ENCODE data around the gene IFITM2.

DNA sequence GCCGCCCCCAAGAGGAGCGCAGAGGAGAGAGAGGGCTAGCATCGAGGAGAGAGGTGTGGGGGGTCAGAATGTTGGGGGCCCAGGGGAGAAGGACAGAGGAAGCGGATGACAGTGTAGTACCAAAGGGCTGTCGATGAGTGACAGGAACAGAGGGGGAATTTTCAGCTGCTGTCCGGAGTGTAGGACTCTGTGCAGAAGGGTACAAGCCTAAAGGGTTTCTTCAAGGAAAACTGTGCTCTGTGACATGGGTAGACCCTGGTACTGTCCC is 34.8 kb upstream of the IFITM2 start:
- TF ChIP-seq, protein P1, sequence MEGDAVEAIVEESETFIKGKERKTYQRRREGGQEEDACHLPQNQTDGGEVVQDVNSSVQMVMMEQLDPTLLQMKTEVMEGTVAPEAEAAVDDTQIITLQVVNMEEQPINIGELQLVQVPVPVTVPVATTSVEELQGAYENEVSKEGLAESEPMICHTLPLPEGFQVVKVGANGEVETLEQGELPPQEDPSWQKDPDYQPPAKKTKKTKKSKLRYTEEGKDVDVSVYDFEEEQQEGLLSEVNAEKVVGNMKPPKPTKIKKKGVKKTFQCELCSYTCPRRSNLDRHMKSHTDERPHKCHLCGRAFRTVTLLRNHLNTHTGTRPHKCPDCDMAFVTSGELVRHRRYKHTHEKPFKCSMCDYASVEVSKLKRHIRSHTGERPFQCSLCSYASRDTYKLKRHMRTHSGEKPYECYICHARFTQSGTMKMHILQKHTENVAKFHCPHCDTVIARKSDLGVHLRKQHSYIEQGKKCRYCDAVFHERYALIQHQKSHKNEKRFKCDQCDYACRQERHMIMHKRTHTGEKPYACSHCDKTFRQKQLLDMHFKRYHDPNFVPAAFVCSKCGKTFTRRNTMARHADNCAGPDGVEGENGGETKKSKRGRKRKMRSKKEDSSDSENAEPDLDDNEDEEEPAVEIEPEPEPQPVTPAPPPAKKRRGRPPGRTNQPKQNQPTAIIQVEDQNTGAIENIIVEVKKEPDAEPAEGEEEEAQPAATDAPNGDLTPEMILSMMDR (conservative IDR thresholded peaks at IDR 0.05; ENCODE audit: low read depth, low read length) = no peak
- TF ChIP-seq RCOR1 (IDR thresholded peaks at IDR 0.05; ENCODE audit: insufficient replicate concordance, low read length) (no peak), POLR2A (IDR thresholded peaks at IDR 0.05; ENCODE audit: low read depth, low read length) (no peak), RAD21 (IDR thresholded peaks at IDR 0.05; ENCODE audit: low read length) (no peak), MXI1 (IDR thresholded peaks at IDR 0.05; ENCODE audit: borderline replicate concordance, low read depth, low read length) (no peak), SMC3 (IDR thresholded peaks at IDR 0.05; ENCODE audit: low read depth, low read length) (no peak)
- TF ChIP-seq, protein P2, sequence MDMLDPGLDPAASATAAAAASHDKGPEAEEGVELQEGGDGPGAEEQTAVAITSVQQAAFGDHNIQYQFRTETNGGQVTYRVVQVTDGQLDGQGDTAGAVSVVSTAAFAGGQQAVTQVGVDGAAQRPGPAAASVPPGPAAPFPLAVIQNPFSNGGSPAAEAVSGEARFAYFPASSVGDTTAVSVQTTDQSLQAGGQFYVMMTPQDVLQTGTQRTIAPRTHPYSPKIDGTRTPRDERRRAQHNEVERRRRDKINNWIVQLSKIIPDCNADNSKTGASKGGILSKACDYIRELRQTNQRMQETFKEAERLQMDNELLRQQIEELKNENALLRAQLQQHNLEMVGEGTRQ (IDR thresholded peaks at IDR 0.05; ENCODE audit: low read depth, low read length) = no peak

Measured in IMR-90 (cell line).